NCI-H146 (cell line): ENCODE data around the gene CYP24A1.
A peak's percentile ranks its signal among the peaks of the same experiment; 100 is the strongest.

Source experiments
- DNase-seq: peaks from one replicate; lab custom pipeline; 2025; lab: John Stamatoyannopoulos, UW

CYP24A1 gene

DNA sequence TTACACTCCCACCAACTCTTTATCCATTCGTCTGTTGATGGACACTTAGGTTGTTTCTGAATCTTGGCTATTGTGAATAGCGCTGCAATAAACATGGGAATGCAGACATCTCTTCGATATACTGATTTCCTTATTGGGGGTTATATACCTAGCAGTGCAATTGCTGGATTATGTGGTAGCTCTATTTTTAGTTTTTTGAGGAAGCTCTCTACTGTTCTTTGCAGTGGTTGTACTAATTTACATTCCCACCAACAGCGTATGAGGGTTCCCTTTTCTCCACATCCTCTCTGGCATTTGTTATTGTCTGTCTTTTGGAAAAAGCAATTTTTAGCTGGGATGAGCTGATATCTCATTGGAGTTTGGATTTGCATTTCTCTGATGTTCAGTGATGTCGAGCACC lies 29.5 kb upstream of the CYP24A1 start:
- DNase-seq, result no peak

DNA sequence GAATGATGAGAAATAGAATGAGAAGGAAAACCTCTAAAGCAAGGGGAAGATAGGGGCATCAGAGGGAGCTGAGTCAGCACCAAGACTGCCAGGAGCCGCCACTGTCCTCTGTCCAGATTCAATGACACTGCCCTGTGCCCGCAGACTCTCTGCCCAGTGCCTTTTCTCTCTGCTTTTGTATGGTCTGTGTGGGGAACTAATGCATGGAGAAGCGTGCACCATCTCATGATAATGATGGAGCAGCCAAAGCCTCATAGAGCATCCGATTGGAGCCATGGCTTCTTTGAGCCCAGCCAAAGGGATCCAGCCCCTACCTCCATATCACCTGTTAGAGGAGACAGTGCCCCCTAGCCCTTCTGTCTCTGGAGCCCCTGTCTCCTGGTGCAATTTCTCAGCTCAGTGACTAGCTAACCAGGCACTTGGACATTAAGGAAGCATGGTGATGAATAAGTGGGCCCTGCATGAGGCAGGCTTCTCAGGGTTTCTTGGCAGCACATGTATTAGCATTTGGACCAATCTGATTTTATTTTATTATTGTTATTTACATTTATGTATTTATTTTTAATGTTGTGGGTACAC lies 27.6 kb upstream of the CYP24A1 start:
- no peak for DNase-seq

DNA sequence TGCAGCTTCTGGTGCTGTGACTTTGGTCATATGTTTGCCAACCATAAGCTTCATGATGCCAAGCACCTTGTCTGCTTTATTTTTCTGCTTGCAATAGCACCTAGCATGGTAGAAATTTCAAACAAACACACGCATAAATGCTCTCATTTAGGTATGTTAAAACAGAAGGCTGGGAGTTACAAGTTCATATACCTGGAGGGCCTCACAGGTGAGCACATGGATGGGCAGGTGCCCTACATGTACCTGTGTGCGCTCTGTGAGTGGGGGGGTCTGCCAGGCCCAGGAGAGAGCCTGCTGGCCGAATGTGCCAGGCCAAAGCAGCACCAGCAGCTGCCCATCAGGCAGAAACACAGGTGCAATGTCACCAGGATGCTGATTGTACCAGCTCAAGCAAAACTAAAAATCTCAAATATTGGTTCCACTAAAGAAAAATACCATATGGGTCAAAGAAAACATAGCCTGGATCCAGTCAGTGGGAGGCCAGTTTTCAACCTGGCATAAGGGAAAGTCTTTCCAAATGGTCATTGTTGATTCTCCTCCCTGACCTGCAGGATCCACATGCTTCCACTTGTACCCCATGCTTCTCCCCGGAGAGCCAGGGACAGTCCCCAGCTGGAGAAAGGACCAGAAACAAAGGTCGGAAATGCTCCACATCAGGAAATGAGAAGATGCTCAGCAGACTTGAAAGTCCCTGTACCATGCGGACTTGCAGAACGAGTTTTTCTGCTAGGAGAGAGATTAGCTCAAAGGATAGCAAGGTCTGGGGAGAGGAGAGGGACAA lies 26.9 kb upstream of the CYP24A1 start:
- DNase-seq, result no peak

DNA sequence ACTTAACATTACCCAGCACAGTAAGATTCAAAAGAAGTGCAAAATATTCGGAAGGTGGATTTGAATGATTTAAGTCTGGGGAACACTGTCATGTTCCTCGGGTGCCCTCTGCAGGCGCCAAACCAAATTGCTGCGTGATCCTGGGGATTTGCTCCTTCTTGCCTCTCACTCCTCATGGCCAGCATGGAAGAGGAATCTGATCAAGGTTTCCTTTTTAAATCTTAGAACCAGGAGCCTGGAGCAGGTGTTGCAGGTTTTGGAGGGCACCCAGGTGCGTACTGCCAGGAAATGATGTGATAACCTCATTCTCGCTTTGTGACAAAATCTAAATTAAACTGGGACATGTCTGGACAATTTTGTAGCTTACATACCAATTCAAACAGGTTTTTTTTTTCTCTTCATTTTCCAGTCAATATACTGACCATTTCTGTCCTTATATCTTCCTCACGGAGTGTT lies 26.0 kb upstream of the CYP24A1 start:
- DNase-seq, result peak; percentile 43

DNA sequence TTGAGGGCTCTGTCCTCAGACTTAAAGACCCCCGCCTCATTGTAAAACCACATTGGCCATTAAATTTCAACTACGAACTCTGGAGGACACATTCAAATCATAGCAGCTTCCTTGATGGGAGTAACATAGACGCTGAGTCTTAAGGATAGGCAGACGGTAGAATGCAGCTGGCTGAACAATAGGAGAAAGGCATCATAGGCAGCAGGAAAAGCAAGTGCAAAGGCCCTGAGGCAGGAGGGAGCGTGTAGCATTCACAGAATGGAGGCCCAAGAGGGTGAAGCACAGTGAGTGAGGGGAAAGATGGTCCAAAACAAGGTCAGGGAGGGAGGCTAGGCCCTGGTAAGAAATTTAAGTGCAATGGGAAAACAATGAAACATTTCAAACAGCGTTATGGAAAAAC lies 25.5 kb upstream of the CYP24A1 start:
- no peak for DNase-seq

DNA sequence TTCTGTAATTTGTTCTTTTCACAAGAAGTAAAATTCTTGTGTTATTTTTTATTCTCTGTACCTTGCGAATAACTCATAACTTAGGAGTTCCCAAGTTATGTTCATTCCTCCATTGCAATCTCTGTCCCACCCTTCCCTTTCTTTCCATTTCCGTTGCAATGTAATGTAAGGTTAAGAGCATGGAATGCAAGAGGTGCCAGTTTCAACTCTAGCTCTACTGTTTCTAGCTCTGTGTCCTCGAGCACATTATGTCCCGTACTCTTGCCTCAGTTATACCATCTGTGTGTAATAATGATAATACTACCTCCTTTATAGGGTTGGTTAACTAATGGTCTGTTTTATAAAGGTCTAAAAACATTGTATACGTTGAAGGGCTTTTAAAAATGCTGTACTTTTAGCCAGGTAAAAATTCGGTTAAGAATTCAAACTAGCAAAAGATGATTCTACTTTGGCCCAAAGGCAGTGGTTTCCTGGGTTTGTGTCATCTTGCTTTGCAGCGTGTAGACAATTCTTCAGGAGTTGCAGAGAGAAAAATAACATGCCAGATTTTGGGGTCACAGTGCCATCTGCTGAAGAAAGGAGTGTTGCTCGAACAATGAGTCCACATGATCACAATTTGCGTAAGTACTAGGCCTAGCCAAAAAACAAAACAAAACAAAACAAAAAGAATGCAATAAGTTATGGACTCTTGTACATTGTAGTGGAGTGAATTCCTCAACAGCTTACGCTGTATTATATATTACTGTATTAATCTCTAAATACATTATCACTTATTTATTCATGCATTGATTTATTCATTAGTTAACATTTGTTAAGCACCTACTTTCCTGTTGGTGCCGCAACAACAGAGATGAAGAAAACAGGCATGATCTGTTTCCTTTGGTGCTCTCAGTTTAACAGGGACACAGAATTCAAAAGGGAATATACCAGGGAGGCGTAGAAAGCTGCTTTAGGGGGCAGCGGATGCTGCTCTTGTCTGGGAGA lies 24.1 kb upstream of the CYP24A1 start:
- DNase-seq, result no peak

DNA sequence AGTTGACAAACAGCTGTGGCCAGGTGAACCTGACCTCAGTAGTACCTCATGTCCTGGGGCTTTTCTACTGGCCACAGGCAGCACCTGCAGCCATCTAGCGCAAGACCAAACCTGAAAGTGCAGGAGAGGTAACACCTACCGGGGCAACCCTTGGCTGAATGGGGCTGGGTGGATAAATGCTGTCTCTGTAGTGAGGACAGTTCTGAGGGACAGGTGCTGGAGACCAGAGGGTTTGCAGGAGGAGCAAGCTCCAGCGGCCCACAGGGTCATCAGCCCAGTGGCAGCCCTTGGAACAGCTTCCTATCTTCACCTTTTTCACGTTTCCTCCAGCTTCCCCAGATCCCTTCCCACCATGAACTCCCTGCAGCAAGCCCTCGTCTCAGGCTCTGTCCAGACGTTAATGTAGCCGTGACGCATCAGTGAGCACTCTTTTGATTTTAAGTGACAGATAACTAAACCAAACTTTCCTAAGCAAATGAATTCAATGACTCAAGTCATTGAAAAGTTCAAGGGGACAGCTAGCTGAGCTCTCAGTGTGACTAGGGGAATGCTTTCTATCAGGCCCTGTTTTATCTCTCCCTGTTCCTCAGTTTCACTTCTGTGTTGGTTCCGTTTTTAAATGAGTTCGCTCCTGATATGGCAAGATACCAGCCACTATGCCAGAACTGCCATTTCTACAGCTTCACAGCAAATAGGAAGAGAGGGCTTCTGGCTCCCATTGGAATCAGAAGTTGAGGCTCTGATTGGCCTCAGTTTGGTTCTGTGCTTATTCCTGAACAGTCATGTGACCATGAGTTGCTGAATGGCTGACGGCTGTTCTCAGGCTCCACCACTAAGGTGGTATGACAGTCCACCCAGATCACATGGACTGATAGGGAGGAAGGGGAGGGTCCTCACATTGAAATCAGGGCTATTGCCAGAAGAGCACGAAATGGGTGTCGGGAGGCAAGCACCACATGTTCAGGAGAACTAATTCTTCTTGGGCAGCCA lies 22.0 kb upstream of the CYP24A1 start:
- DNase-seq, result no peak

DNA sequence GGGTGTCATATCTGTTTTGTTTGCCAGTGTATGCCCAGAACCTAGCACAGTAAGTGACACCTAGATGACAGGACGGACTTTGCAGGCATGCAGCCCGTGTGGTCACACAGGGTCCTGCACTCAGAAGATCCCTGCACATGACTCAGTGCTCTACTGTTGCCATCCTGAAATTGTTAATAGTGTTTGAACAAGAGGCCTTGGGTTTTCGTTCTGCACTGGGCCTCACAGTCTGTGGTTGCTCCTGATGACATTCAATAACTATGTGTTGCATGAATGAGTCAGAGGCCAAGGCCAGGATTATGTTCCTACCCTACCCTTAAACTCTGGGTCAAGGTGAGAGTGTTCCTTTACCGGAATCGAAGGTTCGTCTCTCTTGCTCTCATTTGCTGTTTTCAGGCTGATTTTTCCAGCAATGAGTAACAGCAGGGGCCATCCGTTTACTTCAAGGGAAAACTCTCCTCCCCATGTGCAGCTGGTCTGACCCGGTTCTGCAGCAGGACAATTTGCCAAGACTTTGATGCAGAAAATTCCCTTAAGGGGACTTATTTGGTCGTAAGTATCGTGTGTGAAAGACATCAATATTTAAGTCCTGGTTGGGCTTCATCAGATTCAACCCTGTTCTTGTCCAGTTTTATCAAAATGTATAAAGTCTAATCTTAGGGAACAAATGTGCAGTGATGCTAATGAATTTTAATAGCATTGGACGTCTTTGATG lies 21.1 kb upstream of the CYP24A1 start:
- no peak for DNase-seq

DNA sequence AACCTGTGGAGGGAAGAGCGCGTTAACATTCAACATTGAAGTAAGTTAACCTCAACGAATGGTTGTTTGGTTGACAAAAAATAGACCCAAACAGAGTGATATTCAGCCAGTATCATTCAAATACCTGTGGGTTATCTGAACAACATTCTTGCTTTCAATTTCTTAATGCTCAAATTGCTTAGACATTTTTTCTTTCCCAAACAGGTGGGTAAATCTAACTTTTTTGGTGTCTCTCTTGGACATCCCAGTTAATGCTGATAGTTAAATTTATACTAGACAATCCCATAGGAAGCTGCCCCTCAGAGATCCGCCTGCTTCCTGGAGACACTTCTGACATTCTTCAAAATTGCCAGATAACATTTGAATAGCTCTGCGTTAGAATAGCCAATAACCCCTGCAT lies 20.0 kb upstream of the CYP24A1 start:
- no peak for DNase-seq

DNA sequence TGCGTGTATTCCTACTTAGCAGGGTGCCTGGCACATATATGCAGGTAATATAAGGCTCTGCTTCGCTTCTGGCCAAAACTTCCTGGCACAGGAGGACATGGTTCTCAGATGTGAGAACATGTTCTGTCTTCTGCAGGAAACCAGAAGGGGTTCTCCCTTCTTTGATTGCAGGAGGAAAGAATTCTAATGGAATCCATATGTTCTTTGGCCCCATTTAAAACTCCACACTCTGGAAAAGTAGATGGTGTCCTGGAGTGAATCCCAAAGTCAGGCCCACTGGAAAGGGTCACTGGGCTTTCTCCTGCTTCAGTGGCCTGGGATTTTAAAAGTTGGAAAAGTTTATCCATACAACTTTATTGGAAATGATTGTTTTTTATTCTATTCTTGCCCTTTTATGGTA lies 16.4 kb upstream of the CYP24A1 start:
- DNase-seq, result no peak

DNA sequence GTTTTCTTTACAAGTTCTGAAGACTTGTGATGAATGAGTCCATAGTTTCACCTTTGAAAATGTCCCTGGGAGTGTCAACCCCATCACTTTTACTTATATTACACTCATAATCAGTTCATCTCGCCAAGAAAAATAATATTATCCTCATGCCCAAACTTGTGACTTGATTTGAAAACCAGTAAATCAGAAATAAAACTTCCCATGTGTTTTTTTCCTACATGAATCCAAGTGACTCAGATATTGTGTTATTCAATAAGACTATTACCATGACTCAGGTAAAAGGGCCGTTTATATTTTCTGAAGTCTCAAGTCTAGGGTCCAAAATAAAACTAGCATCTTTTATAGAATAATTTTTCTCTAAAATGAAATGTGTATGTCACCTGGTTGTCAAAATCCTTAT lies 15.8 kb upstream of the CYP24A1 start:
- no peak for DNase-seq

DNA sequence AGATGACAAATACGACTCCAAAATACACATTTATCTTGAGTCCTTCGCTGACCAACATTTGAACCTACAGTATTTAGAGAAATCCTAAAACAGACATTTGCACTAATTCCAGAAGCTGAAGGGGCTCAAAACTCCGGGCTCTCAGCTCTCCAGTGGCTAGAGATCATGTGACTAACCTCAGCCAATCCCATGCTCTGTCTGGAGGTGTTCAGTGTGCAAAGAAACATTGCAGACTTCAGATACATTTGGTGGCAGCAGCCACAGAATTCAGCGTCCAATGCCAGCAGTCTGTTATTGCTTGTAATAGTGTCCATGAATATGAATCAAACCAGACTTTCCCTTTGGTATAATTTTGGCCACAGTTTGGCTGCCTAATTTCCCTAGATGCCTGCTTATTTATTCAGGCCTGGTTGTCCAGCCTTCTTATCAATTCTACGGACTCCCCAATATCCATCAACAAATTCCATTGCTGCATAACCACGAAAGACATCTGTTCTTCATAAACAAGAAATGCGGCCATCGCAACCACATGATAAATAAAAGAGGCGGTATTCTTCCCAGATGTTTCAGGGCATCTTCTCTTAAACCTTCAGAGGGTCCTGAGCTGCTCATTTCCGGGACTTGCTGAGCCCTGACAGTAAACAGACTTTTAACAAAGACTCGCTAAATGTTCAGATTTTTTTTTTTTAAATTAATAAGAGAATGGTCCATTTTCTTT lies 14.5 kb upstream of the CYP24A1 start:
- no peak for DNase-seq

DNA sequence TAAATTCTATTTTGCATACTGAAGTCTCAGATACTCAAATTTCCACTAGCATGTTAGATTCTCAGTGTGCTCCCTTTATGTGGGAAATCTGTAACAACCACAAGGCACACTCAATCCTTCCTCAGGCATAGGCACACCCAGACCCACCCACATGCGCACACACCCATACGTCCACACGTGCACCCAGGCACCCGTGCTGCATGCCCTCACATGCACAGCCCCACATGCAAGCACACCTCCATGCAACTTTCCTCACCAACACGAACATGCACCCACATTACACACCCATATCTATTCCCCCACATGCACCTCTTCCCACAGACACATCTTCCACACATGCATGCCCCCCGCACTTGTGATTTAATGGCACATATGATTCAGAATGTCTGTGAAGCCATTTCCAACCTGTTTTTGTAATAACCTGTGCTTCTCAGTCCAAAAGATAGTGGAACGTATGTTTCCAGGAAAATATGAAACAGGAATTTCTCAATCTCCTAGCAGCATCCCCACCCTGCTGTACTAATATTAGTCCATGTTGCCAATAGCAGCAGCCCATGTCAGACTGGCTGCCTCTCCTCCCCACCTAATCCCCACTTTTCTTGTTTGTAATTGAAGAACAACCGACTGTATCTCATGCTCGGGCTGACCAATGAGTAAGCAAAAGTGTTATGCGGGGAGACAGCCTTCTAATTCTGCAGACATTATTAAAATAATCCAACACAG lies 11.3 kb upstream of the CYP24A1 start:
- no peak for DNase-seq

DNA sequence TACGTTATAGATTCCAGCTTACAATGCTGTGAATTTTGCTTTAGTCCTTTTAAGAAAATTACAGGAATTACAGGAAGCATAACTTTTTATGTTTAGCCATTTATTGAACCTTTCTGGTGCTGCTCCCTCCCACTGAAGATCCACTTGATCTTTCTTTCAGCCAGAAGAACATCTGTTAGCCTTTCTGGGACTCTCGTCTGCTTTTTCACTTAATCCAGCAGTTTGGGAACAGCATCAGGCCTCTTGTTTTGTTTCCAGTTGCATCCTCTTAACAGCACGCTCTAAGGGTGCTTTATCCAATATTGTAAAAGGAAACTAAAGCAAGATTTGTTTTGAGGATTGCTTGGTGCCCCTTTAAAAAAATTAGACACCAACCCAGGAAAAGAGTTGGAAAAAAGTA lies 10.3 kb upstream of the CYP24A1 start:
- DNase-seq, result no peak

DNA sequence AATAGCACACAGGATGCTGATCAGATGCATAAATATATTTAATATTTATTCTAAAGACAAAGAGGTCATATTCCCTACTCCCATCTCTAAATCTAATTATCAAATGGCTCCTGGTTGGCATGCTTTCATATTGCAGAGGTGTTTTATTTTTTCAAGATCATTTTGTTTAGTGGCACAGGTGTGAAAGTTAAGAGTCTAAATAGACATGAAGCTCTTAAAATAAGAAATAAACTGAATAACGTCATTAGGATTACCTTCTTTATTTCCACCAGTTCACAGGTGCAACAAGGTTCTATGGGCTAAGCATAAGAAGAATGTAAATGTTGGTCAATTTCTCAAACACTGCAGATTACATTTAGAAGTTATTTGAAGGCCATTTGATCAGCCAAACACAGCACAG lies 7.1 kb upstream of the CYP24A1 start:
- no peak for DNase-seq

DNA sequence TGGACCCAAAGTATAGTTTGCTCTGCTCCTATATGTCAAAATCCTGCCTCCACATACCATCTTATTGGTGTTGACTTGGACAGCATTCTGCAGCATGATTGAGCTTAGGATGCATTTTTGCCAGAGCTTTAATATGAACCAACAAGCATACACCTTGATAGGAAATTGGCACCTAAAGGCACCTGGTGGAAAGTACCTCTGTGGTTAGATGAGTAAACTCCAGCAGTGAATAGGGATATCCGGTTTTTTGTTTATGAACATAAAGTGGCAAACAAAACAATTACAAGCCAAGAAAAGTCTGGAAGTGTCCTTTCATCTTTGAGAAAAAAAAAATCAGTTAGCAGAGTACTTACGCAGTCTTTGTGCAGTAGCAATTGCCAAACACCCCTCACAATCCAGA lies 6.2 kb upstream of the CYP24A1 start:
- DNase-seq, result no peak

DNA sequence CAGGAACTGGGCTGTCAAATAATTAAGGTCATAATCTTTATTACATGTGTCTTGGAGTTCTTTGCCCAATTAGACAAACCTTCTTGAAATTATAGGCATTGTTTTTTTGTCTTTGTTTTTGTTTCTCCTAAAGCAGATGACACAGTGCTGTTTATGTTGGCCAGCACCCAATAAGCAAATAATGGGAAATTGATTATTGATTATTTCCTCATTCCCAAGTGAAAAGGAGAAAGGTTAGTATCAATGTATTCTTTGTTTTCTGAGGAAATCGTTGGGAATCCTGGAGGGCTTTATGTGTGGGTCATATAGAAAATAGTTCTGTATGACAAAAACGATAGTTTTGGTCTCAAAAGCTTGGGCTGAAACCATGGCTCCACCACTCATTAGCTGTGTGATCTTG lies 4.5 kb upstream of the CYP24A1 start:
- no peak for DNase-seq

DNA sequence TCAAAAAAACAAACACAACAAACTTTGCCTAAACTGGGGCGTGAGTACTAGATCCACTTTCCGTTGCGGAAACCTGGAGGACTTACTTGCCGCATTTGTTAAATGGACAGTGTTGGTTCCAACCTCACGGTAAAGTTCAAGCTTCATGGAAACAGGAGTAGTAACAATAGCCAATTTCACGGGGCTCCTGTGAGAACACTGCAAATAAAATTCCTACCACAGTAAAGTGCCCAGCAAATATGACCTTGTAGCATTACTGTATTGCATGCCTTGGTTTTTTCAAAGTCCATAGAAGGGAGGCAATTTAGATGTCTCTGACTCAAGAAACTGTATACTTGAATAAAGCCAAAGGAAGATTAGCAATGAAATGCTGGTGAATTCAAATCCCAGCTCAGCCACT lies 3.6 kb upstream of the CYP24A1 start:
- DNase-seq, result no peak

DNA sequence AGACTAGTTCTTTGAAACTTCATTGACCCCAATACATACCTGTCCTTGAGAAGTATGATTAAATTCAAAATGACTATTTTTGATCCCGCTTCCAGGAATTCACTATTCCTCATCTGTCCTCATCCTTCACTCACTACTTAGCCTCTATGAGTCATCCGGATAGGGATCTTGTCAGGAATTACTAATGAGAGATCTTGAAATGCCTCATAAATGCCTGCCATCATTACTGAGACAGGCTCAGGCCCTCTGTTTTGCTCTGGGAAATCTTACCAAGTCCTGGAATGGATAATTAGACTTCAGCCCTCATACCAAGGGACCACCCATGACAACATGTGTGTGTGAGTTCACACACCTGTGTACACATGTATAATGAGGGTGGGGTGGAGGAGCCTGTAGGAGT lies 2.8 kb upstream of the CYP24A1 start:
- DNase-seq, result no peak
